ENCODE measurements around the gene CALML5. TPM values are rescaled to one million over a fixed set of nuclear protein-coding genes. Genes with fewer than 3 reads are reported as not detected.

The CALML5 gene
- total and polyA plus RNA-seq, 2 of the 4 experiments (the other 2 are of a cell fraction) = not detected

DNA sequence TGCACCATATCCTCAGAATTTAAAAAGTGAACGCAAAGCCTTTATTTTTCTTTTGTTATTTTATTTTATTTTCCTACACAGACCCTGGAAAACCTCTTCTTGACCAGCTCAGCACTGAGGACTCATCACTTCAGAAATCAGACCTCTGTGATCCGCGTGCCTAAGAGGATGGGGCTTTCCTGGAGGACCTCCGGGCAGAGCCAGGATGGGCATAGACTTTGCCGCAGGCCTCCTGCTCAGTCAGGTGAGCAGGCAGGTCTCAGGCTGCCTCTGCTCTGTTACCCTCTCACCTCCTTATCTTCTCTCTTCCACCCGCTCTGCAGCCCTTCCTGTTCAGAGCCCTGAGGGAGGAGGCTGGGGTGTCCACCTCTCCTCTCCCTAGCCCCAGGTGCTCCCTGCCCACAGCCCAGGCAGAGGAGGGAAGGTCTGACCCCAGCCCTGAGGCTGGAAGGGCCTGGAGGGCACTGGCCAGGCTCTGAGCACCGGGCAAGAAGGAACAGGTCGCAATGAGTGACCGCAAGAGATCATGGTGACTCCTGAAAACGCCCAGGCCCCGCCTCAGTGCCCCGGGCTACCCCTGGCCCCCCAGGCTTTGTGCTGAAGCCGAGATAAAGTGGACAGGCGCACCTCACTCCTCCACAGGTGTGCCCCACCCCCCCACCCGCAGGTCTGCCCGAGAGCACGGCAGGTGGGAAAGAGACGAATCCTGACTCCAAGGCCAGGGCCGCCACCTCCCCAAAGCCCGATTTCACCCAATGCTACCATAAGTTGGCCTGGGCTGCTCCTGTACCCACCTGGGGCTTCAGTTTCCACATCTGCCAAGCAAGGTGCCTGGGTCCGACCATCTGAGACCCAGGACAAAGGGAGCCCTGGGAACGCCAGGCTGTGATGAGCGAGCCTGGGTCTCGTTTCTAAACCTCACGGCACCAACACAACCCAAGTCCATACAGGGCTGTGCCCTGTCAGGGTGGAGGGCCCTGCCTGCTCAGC, 2.8 kb downstream of the CALML5 start:
- Histone ChIP-seq H2AK9ac (replicated peaks; ENCODE audit: low read depth, low read length, poor library complexity) (no peak overlapping the region), H3K23ac (ENCODE audit: low read depth, low read length) (no peak overlapping the region), H3K27ac (ENCODE audit: insufficient read depth, low read length) (no peak overlapping the region), H3K9me3 (ENCODE audit: control insufficient read depth, insufficient read depth, low read length) (peaks cover 4% of the 10 kb centered on the region), H4K5ac (ENCODE audit: low read depth, low read length) (no peak overlapping the region), H3K4ac (ENCODE audit: low read depth, low read length) (no peak overlapping the region), H4K20me1 (ENCODE audit: insufficient read depth, low read length) (no peaks in the 10 kb centered on the region), H3K4me1 (ENCODE audit: control insufficient read depth, insufficient read depth, low read length) (no peaks in the 10 kb centered on the region), H3K9me1 (ENCODE audit: insufficient read depth, low read length) (0 out of 2 replicates have a peak, but pooled peaks cover 9% of the 10 kb centered on the region), H3K4me3 (ENCODE audit: insufficient read depth, low read depth, low read length) (no peak overlapping the region), H3K9ac (ENCODE audit: low read depth, low read length) (no peak overlapping the region), H2BK120ac (ENCODE audit: low read depth, low read length) (no peak overlapping the region), H3K56ac (ENCODE audit: extremely low read depth, insufficient read depth, low read length) (no peak overlapping the region), H3K14ac (replicated peaks; ENCODE audit: low read depth, low read length) (no peak overlapping the region), H3K27me3 (ENCODE audit: control insufficient read depth, insufficient read depth, low read length) (peaks cover 20% of the 10 kb centered on the region), H4K91ac (ENCODE audit: insufficient read depth, low read depth, low read length) (no peak overlapping the region), H2BK5ac (ENCODE audit: low read depth, low read length, poor library complexity, severe bottlenecking) (peak overlapping the region; percentile 70), H2BK15ac (ENCODE audit: low read depth, low read length) (no peak overlapping the region), H2AFZ (replicated peaks; ENCODE audit: low read length, poor library complexity) (no peak overlapping the region), H4K8ac (ENCODE audit: low read depth in 2 of 2, low read length in 2 of 2) (no peak overlapping the region), H2AK5ac (ENCODE audit: low read depth, low read length) (no peak overlapping the region), H3K4me2 (ENCODE audit: low read depth, low read length) (no peak overlapping the region), H3K18ac (ENCODE audit: low read depth, low read length) (no peak overlapping the region), H3K79me1 (ENCODE audit: low read depth in 1 of 2, low read length in 2 of 2) (no peaks in the 10 kb centered on the region), H2BK20ac (ENCODE audit: low read depth, low read length) (no peak overlapping the region), H3K36me3 (ENCODE audit: control insufficient read depth, insufficient read depth, low read length) (no peaks in the 10 kb centered on the region)
- no TSS peak for BruUV-seq (replicated peaks)
- POLR2A ChIA-PET (ENCODE audit: unreplicated experiment) = no interaction called here
- intact Hi-C loops (cut with micrococcal nuclease) = no loop called here
- dilution Hi-C loops (cut with HindIII; ENCODE audit: low sequenced_read_pairs, unreplicated experiment) = no loop called here
- WGBS, 2 experiments (ENCODE audit: extremely low coverage in 2 of 2, insufficient read length in 1 of 2) = 89% methylated on average over 9 of the region's 25 CpGs; no CpG with 5 or more reads in 1 of the 2 experiments
- TF ChIP-seq RCOR1 (IDR thresholded peaks at IDR 0.05; ENCODE audit: insufficient replicate concordance, low read length) (no peak), USF2 (IDR thresholded peaks at IDR 0.05; ENCODE audit: low read depth, low read length) (no peak), ELK1 (IDR thresholded peaks at IDR 0.05; ENCODE audit: borderline replicate concordance, low read depth, low read length) (no peak)
- DNase-seq = no peak
- CTCF ChIA-PET = interaction anchor here (0.6 kb wide), 2 partner anchors 9 to 53 kb away, joined by 3 to 4 read pairs; no protein-coding TSS in a partner anchor
- no peak for ATAC-seq (ENCODE audit: low read depth)
- in situ Hi-C loops (cut with MboI; ENCODE audit: low sequenced_read_pairs) = no loop called here

Data from IMR-90 (cell line).